HCT116 (cell line): ENCODE measurements around the gene ZNF438. TPM values are rescaled to one million over a fixed set of nuclear protein-coding genes. Genes with fewer than 3 reads are reported as not detected.

Experiments used
- ATAC-seq: fragments of 200-7000 bp; cut with Tn5 transposase; 2 replicates; pipeline ENCODE4 v1.9.1; 2020; ENCODE audit warnings: mild to moderate bottlenecking, moderate library complexity
- BruUV-seq: library from RNA; stranded (reverse); fragments of 400-500 nt; replicated peaks from 2 replicates; lab custom pipeline; 2021; lab: Mats Ljungman, UMichigan
- CTCF ChIA-PET: fragments of 300-600 bp; sonication (Branson Sonifier 250); formaldehyde crosslinking; loops from one replicate; lab custom pipeline; 2021; ENCODE audit warnings: antibody characterized with exemption; lab: Charles Lee
- POLR2A ChIA-PET: fragments of 300-600, 350-600 bp; sonication (Branson Sonifier 250); formaldehyde crosslinking; loops from one replicate; lab custom pipeline; 2021; ENCODE audit warnings: antibody characterized with exemption; lab: Charles Lee
- RAD21 ChIA-PET, 2 experiments: fragments of 300-600 bp; sonication (Branson Sonifier 250); formaldehyde crosslinking; loops; one replicate each; lab custom pipeline; 2023; ENCODE audit warnings: low total read pairs in 2 of 2; ENCODE audit not compliant: uncharacterized antibody in 2 of 2, unreplicated experiment in 2 of 2, low non-redundant PET in 1 of 2; lab: Charles Lee
- DNase-seq: peaks from one replicate; pipeline ENCODE4 v3.0.0-alpha.2; 2010; ENCODE audit warnings: low read depth, low spot score
- H2AFZ ChIP-seq: fragments of 200-600 bp; shearing (Covaris generic), sonication (generic); 2 replicates; pipeline ENCODE4 v1.6.1; 2017; ENCODE audit warnings: low read depth, mixed run types, mixed read lengths, antibody characterized with exemption, low read length; ENCODE audit not compliant: poor library complexity, severe bottlenecking
- H3K27ac ChIP-seq: 2 replicates; pipeline ENCODE4 v1.5.1; 2012; ENCODE audit warnings: low read depth, low read length
- H3K27me3 ChIP-seq: fragments of 200-600 bp; sonication (generic); 2 replicates; pipeline ENCODE4 v1.6.1; 2016; ENCODE audit warnings: mixed run types, low read length, mixed read lengths; ENCODE audit not compliant: insufficient read depth
- H3K36me3 ChIP-seq, 2 experiments: fragments of 200-500 bp in 1 of 2; fragments of 200-600 bp in 1 of 2; sonication (Bioruptor generic) in 1 of 2; sonication (generic) in 1 of 2; 2 replicates each; pipeline versions ENCODE4 v1.5.1 to v1.6.1; 2014 to 2016; ENCODE audit warnings: low read length in 2 of 2, inconsistent platforms in 1 of 2, mixed read lengths in 1 of 2, mixed run types in 1 of 2; ENCODE audit not compliant: insufficient read depth in 2 of 2, control insufficient read depth in 1 of 2
- H3K4me1 ChIP-seq, 2 experiments: fragments of 200-600 bp in 1 of 2; sonication (generic) in 1 of 2; 2 replicates each; pipeline versions ENCODE4 v1.5.1 to v1.6.1; 2012 to 2017; ENCODE audit warnings: low read length in 2 of 2, inconsistent platforms in 1 of 2, mild to moderate bottlenecking in 1 of 2, mixed read lengths in 1 of 2, mixed run types in 1 of 2, moderate library complexity in 1 of 2; ENCODE audit not compliant: insufficient read depth in 2 of 2, control insufficient read depth in 1 of 2
- H3K4me2 ChIP-seq: fragments of 200-600 bp; sonication (generic); 2 replicates; pipeline ENCODE4 v1.6.1; 2017; ENCODE audit warnings: mixed run types, low read length, mixed read lengths
- H3K4me3 ChIP-seq, 2 experiments: fragments of 200-600 bp in 1 of 2; sonication (generic) in 1 of 2; replicated peaks in 1 of 2; 2 replicates each; pipeline ENCODE4 v1.5.1; 2011 to 2016; ENCODE audit warnings: low read length in 2 of 2, control low read depth in 1 of 2, low read depth in 1 of 2, mild to moderate bottlenecking in 1 of 2, mixed read lengths in 1 of 2, mixed run types in 1 of 2
- H3K79me2 ChIP-seq: fragments of 200-600 bp; sonication (generic); 2 replicates; pipeline ENCODE4 v1.6.1; 2017; ENCODE audit warnings: mild to moderate bottlenecking, mixed run types, low read length, moderate library complexity, mixed read lengths; ENCODE audit not compliant: insufficient read depth
- H3K9ac ChIP-seq: fragments of 200-600 bp; sonication (generic); 2 replicates; pipeline ENCODE4 v1.6.1; 2016; ENCODE audit warnings: low read length, mixed read lengths
- H3K9me2 ChIP-seq: fragments of 200-600 bp; sonication (generic), shearing (Covaris generic); 2 replicates; pipeline ENCODE4 v1.6.1; 2017; ENCODE audit warnings: mixed run types, mild to moderate bottlenecking, moderate library complexity; ENCODE audit not compliant: insufficient read depth
- H3K9me3 ChIP-seq, 2 experiments: fragments of 200-500 bp in 1 of 2; fragments of 200-600 bp in 1 of 2; sonication (Bioruptor generic) in 1 of 2; sonication (generic) in 1 of 2; 2 replicates each; pipeline ENCODE4 v1.6.1; 2014 to 2017; ENCODE audit warnings: low read length in 2 of 2, mixed read lengths in 2 of 2, inconsistent platforms in 1 of 2, low read depth in 1 of 2, mild to moderate bottlenecking in 1 of 2, mixed run types in 1 of 2, moderate library complexity in 1 of 2; ENCODE audit not compliant: control insufficient read depth in 1 of 2, insufficient read depth in 1 of 2
- H4K20me1 ChIP-seq: fragments of 200-600 bp; sonication (generic), shearing (Covaris generic); 2 replicates; pipeline ENCODE4 v1.6.1; 2017; ENCODE audit warnings: mixed run types, mild to moderate bottlenecking, moderate library complexity; ENCODE audit not compliant: insufficient read depth
- CBX3 ChIP-seq: IDR thresholded peaks from 2 replicates; pipeline ENCODE4 v1.6.1; 2012; ENCODE audit warnings: low read depth
- CEBPB ChIP-seq: IDR thresholded peaks from 2 replicates; pipeline ENCODE4 v1.6.1; 2012; ENCODE audit warnings: low read depth
- EGR1 ChIP-seq: IDR thresholded peaks from 2 replicates; pipeline ENCODE4 v1.6.1; 2012; ENCODE audit warnings: low read depth
- EZH2phosphoT487 ChIP-seq: fragments of 200-600 bp; IDR thresholded peaks from 2 replicates; pipeline ENCODE4 v1.6.1; 2018; ENCODE audit warnings: antibody characterized with exemption, borderline replicate concordance
- FOSL1 ChIP-seq: IDR thresholded peaks from 2 replicates; pipeline ENCODE4 v1.6.1; 2012; ENCODE audit warnings: low read depth
- JUND ChIP-seq: IDR thresholded peaks from 2 replicates; pipeline ENCODE4 v1.6.1; 2012
- POLR2AphosphoS5 ChIP-seq: IDR thresholded peaks from 2 replicates; pipeline ENCODE4 v1.6.1; 2011; ENCODE audit warnings: mild to moderate bottlenecking, low read depth, low read length, moderate library complexity
- RAD21 ChIP-seq: IDR thresholded peaks from 2 replicates; pipeline ENCODE4 v1.6.1; 2012; ENCODE audit warnings: low read depth, mild to moderate bottlenecking
- SIN3A ChIP-seq: IDR thresholded peaks from 2 replicates; pipeline ENCODE4 v1.6.1; 2012; ENCODE audit warnings: low read depth
- SP1 ChIP-seq: IDR thresholded peaks from 2 replicates; pipeline ENCODE4 v1.6.1; 2012; ENCODE audit warnings: low read depth
- TCF7L2 ChIP-seq: IDR thresholded peaks from 2 replicates; pipeline ENCODE4 v1.7.0; 2011; ENCODE audit warnings: borderline replicate concordance, inconsistent platforms; ENCODE audit not compliant: insufficient read depth, insufficient read length; ENCODE audit errors: extremely low read depth
- ZFX ChIP-seq: fragments of 450-650 bp; IDR thresholded peaks from 2 replicates; pipeline ENCODE4 v1.6.1; 2017
- ZNF274 ChIP-seq: fragments of 200-500 bp; sonication (Bioruptor generic); IDR thresholded peaks from 2 replicates; pipeline ENCODE4 v1.6.1; 2014; ENCODE audit warnings: mild to moderate bottlenecking, low read depth, low read length, inconsistent platforms
- intact Hi-C: fragments of 100-400 bp; cut with micrococcal nuclease; formaldehyde crosslinking; loops from 2 replicates; pipeline ENCODE4 v1.10.0; 2022
- total RNA-seq: library from RNA; stranded (reverse); gene quantifications from one replicate; pipeline ENCODE4 v1.2.1, GENCODE V29; 2021; ENCODE audit not compliant: unreplicated experiment
- TF ChIP-seq, protein P1 (sequence below): IDR thresholded peaks from 2 replicates; pipeline ENCODE4 v1.6.1; 2012
- TF ChIP-seq, protein P2 (sequence below): IDR thresholded peaks from 2 replicates; pipeline ENCODE4 v1.6.1; 2012
- TF ChIP-seq, protein P3 (sequence below): IDR thresholded peaks from 2 replicates; pipeline ENCODE4 v1.6.1; 2011; ENCODE audit warnings: mild to moderate bottlenecking, low read length, moderate library complexity; ENCODE audit not compliant: insufficient replicate concordance; ENCODE audit errors: extremely low read depth
- TF ChIP-seq, protein P4 (sequence below): IDR thresholded peaks from 2 replicates; pipeline ENCODE4 v1.6.1; 2012; ENCODE audit warnings: low read depth

The ZNF438 gene
- total RNA-seq, 1 experiment from 2014 or later = 3.3 TPM

DNA sequence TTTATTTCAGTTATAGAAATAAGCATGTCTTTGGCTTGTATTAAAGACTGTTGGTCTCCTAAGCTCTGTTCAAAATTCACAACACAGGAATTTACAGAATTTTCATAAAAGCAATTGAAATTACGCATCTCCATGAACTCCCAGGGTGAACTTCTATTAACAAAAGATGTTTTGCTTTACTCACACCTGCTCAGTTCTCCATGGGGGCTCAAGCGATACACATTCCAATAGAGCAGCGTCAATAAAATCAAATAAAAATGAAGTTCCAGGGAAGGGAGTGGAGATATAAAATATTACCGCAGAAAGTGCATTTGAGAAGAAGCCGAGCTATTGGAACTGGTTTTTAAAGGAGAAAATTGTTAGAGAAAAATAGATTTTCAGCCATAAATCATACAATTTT, 41.5 kb upstream of the ZNF438 start:
- intact Hi-C loops = no loop called here
- ChIA-PET POLR2A (no interaction called here), RAD21 (interaction anchor here in 1 of 2 experiments (0.6 kb wide), 1 partner anchor 169 kb away, joined by 3 read pairs; no protein-coding TSS in a partner anchor), CTCF (no interaction called here)
- Histone ChIP-seq H3K36me3 (no peaks in the 10 kb centered on the region), H3K27me3 (no peaks in the 10 kb centered on the region), H3K79me2 (no peaks in the 10 kb centered on the region), H3K4me1 (peaks cover 0 to 21% of the 10 kb centered on the region in 2 experiments; a peak in 2 of 4 replicates), H3K9ac (no peak overlapping the region), H4K20me1 (no peaks in the 10 kb centered on the region), H3K9me3 (no peaks in the 10 kb centered on the region), H3K4me2 (no peak overlapping the region), H3K9me2 (no peaks in the 10 kb centered on the region), H3K27ac (no peak overlapping the region), H3K4me3 (no peak overlapping the region), H2AFZ (no peak overlapping the region)
- TF ChIP-seq ZFX = no peak
- no peak for TF ChIP-seq CBX3
- TF ChIP-seq JUND = no peak
- TF ChIP-seq, protein P1, sequence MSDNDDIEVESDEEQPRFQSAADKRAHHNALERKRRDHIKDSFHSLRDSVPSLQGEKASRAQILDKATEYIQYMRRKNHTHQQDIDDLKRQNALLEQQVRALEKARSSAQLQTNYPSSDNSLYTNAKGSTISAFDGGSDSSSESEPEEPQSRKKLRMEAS = no peak
- TF ChIP-seq RAD21 = no peak
- TF ChIP-seq EZH2phosphoT487 = no peak
- TF ChIP-seq SIN3A = no peak
- TF ChIP-seq ZNF274 = no peak
- no TSS peak for BruUV-seq
- DNase-seq = no peak
- ATAC-seq = no peak

DNA sequence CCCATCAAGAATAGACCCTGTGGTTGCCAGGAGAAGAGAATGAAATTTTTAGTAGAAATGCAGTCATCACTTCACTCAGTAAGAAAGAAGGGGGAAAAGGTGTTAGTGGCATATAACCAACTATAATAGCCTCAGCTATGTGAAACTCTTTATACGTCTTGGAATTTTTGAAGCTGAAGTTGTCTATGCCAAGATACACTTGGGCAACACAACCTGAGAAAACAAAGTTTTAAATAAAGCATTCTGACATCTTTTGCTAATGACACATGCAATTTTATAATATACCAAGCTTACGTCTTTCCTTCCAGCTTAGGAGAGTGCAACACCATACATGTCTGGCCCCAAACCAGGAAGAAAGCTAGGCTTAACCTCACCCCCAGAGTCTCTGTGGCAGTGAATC, 40.8 kb upstream of the ZNF438 start:
- intact Hi-C loops = no loop called here
- H3K79me2 ChIP-seq = no peaks in the 10 kb centered on the region
- TF ChIP-seq, protein P2, sequence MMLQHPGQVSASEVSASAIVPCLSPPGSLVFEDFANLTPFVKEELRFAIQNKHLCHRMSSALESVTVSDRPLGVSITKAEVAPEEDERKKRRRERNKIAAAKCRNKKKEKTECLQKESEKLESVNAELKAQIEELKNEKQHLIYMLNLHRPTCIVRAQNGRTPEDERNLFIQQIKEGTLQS = no peak
- TF ChIP-seq TCF7L2 = no peak
- no peak for TF ChIP-seq CBX3
- no peak for TF ChIP-seq EGR1
- TF ChIP-seq CEBPB = no peak
- TF ChIP-seq FOSL1 = no peak
- TF ChIP-seq SP1 = no peak
- TF ChIP-seq, protein P3, sequence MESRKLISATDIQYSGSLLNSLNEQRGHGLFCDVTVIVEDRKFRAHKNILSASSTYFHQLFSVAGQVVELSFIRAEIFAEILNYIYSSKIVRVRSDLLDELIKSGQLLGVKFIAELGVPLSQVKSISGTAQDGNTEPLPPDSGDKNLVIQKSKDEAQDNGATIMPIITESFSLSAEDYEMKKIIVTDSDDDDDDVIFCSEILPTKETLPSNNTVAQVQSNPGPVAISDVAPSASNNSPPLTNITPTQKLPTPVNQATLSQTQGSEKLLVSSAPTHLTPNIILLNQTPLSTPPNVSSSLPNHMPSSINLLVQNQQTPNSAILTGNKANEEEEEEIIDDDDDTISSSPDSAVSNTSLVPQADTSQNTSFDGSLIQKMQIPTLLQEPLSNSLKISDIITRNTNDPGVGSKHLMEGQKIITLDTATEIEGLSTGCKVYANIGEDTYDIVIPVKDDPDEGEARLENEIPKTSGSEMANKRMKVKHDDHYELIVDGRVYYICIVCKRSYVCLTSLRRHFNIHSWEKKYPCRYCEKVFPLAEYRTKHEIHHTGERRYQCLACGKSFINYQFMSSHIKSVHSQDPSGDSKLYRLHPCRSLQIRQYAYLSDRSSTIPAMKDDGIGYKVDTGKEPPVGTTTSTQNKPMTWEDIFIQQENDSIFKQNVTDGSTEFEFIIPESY = no peak
- no peak for TF ChIP-seq POLR2AphosphoS5
- TF ChIP-seq, protein P4, sequence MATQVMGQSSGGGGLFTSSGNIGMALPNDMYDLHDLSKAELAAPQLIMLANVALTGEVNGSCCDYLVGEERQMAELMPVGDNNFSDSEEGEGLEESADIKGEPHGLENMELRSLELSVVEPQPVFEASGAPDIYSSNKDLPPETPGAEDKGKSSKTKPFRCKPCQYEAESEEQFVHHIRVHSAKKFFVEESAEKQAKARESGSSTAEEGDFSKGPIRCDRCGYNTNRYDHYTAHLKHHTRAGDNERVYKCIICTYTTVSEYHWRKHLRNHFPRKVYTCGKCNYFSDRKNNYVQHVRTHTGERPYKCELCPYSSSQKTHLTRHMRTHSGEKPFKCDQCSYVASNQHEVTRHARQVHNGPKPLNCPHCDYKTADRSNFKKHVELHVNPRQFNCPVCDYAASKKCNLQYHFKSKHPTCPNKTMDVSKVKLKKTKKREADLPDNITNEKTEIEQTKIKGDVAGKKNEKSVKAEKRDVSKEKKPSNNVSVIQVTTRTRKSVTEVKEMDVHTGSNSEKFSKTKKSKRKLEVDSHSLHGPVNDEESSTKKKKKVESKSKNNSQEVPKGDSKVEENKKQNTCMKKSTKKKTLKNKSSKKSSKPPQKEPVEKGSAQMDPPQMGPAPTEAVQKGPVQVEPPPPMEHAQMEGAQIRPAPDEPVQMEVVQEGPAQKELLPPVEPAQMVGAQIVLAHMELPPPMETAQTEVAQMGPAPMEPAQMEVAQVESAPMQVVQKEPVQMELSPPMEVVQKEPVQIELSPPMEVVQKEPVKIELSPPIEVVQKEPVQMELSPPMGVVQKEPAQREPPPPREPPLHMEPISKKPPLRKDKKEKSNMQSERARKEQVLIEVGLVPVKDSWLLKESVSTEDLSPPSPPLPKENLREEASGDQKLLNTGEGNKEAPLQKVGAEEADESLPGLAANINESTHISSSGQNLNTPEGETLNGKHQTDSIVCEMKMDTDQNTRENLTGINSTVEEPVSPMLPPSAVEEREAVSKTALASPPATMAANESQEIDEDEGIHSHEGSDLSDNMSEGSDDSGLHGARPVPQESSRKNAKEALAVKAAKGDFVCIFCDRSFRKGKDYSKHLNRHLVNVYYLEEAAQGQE = no peak
- TF ChIP-seq JUND = no peak

More for the DNA sequence above, 40.8 kb upstream of the ZNF438 start:
- BruUV-seq = no TSS peak
- ChIA-PET POLR2A (no interaction called here), CTCF (interaction anchor here (1.0 kb wide), 1 partner anchor 11 kb away, joined by 4 read pairs; no protein-coding TSS in a partner anchor), RAD21 (no interaction called here)
- H4K20me1 ChIP-seq = no peaks in the 10 kb centered on the region
- ATAC-seq = no peak
- no peak for DNase-seq
- no peak overlapping the region for H2AFZ ChIP-seq
- peaks cover 0 to 21% of the 10 kb centered on the region in 2 experiments; a peak in 2 of 4 replicates for H3K4me1 ChIP-seq
- no peaks in the 10 kb centered on the region for H3K9me2 ChIP-seq
- H3K9ac ChIP-seq = no peak overlapping the region
- no peaks in the 10 kb centered on the region for H3K27me3 ChIP-seq
- H3K4me3 ChIP-seq = no peak overlapping the region
- H3K27ac ChIP-seq = no peak overlapping the region
- no peaks in the 10 kb centered on the region for H3K9me3 ChIP-seq
- no peaks in the 10 kb centered on the region for H3K36me3 ChIP-seq
- H3K4me2 ChIP-seq = no peak overlapping the region
